Osteocyte (in vitro differentiated cells): ENCODE measurements around the gene IFNK. TPM values are rescaled to one million over a fixed set of nuclear protein-coding genes. Genes with fewer than 3 reads are reported as not detected.
A peak's percentile ranks its signal among the peaks of the same experiment; 100 is the strongest.

Experiments
- DNase-seq: peaks from one replicate; pipeline ENCODE4 v3.0.0; 2021; ENCODE audit warnings: mixed read lengths; ENCODE audit not compliant: unreplicated experiment; ENCODE audit errors: extremely low spot score
- H3K27ac Mint-ChIP-seq: one replicate; pipeline ENCODE4 v1.8.0; 2021; ENCODE audit warnings: mild to moderate bottlenecking, mixed read lengths; ENCODE audit not compliant: unreplicated experiment
- H3K27me3 Mint-ChIP-seq: one replicate; pipeline ENCODE4 v1.8.0; 2021; ENCODE audit warnings: mixed read lengths; ENCODE audit not compliant: unreplicated experiment
- H3K36me3 Mint-ChIP-seq: one replicate; pipeline ENCODE4 v1.8.0; 2021; ENCODE audit warnings: mixed read lengths; ENCODE audit not compliant: unreplicated experiment
- H3K4me1 Mint-ChIP-seq: one replicate; pipeline ENCODE4 v1.8.0; 2021; ENCODE audit warnings: mixed read lengths; ENCODE audit not compliant: unreplicated experiment
- H3K4me3 Mint-ChIP-seq: one replicate; pipeline ENCODE4 v1.8.0; 2021; ENCODE audit warnings: mild to moderate bottlenecking, moderate library complexity, mixed read lengths; ENCODE audit not compliant: unreplicated experiment
- H3K9me3 Mint-ChIP-seq: one replicate; pipeline ENCODE4 v1.8.0; 2021; ENCODE audit warnings: mixed read lengths; ENCODE audit not compliant: unreplicated experiment
- CTCF ChIP-seq: fragments of 200-600 bp; sonication (generic); IDR thresholded peaks from 2 replicates; pipeline ENCODE4 v1.5.0; 2021; ENCODE audit warnings: antibody characterized with exemption, mild to moderate bottlenecking, moderate library complexity
- total RNA-seq: library from RNA; stranded (reverse); gene quantifications from 2 replicates; pipeline ENCODE4 v1.2.1, GENCODE V29; 2021

Gene IFNK
- total RNA-seq, 1 donor from 2014 or later: not detected

- no peaks in the 10 kb centered on the region for H3K9me3 Mint-ChIP-seq
Measured at GRCh38 chr9:27541740-27542139, 17.6 kb downstream of the IFNK start.

DNA sequence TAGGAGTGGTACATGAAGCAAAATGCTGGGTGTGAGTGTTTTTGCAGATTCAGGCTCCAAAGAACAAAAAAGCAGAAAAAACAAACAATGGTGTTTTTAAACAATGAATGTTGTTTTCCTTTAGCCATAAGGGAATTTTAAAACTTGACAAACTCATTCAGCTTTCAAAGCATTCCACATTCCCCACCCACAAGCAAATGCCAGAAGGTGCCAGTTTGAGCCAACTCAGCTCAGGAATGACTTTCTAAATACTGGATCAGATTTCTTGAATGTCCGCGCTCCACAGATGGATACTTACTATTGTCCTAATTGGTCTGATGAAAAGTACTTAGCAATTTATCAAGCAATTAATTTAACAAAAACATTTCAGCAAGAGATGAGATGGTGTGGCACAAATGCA is 18.4 kb downstream of the IFNK start:
- no peak for TF ChIP-seq CTCF
- H3K27me3 Mint-ChIP-seq: no peaks in the 10 kb centered on the region
- H3K4me1 Mint-ChIP-seq: peaks cover 50% of the 10 kb centered on the region
- no peak overlapping the region for H3K4me3 Mint-ChIP-seq
- peak overlapping the region; percentile 29 for H3K27ac Mint-ChIP-seq
- no peak for DNase-seq
- peaks cover 2% of the 10 kb centered on the region for H3K36me3 Mint-ChIP-seq
- H3K9me3 Mint-ChIP-seq: no peaks in the 10 kb centered on the region

More at GRCh38 chr9:27541740-27542139, 17.6 kb downstream of the IFNK start:
- Mint-ChIP-seq H3K4me3 (no peak overlapping the region), H3K4me1 (peaks cover 50% of the 10 kb centered on the region), H3K27me3 (no peaks in the 10 kb centered on the region), H3K36me3 (peaks cover 2% of the 10 kb centered on the region), H3K27ac (peak overlapping the region; percentile 29)
- no peak for DNase-seq
- no peak for TF ChIP-seq CTCF

- Mint-ChIP-seq H3K27me3 (no peaks in the 10 kb centered on the region), H3K9me3 (no peaks in the 10 kb centered on the region), H3K4me1 (peaks cover 28% of the 10 kb centered on the region), H3K36me3 (peaks cover 2% of the 10 kb centered on the region), H3K27ac (no peak overlapping the region), H3K4me3 (no peak overlapping the region)
- DNase-seq: no peak
- no peak for TF ChIP-seq CTCF
Measured at GRCh38 chr9:27545471-27545870, 21.4 kb downstream of the IFNK start.

DNA sequence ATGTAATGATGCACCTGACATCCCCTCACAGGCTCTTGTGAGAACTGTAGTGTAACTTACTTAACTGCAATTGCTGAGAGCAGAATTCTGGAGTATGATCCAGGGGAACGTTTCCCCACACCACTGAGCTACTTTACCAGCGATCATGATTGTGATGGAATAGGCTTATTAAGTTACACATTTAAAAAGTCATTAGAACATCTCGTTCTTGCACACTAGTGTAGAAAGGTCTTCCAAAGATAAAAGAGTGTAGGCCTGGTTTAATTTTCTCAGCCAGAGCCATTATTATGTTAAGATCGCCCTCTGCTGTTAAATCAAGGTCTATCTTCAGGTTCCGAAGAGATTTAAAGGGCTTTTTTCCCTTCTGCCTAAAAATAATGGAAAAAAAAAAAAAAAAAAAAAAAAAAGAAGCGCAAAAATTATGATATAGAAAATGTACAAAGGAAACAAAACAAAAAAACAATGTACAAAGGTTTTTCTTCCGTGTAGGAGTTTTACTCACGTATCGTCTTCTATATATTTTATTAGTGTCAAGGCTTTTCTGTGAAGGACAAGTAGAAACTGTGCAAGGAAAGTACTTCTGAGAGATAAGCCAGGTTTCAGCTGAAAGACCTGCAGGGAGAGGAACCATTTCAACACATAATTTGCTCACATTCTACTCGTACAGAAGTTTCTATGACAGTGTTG is 24.1 kb downstream of the IFNK start:
- peaks cover 3% of the 10 kb centered on the region for H3K4me1 Mint-ChIP-seq
- no peaks in the 10 kb centered on the region for H3K9me3 Mint-ChIP-seq
- peaks cover 9% of the 10 kb centered on the region for H3K36me3 Mint-ChIP-seq
- no peak for DNase-seq
- H3K27ac Mint-ChIP-seq: no peak overlapping the region
- peak; percentile 66 for TF ChIP-seq CTCF
- H3K27me3 Mint-ChIP-seq: no peaks in the 10 kb centered on the region
- no peak overlapping the region for H3K4me3 Mint-ChIP-seq

DNA sequence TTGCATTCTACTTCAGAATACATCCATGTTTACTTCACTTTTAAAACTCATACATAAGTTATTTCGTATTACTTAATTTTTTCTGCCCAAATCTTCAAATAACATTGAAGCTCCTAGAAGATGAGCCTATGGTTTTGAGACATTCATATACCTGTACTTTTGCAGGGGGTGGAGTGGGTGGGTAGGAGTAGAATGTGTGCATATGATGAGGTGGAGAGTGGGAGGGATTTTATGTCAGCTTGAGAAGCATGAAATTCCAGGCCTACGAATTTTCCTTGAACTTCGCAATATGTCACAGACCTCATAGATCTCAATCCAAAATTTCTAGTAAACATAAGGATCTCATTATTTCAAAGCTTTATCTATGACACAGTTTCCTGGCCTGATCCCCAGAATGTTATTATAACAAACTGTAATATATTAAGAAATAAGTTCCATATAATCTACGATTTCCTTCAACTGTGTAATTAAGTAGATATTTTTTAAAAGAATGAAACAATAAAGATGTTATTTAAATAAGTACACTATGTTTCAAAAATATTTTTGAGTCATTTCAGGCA is 25.2 kb downstream of the IFNK start:
- Mint-ChIP-seq H3K27ac (no peak overlapping the region), H3K27me3 (no peaks in the 10 kb centered on the region), H3K36me3 (peaks cover 17% of the 10 kb centered on the region), H3K9me3 (no peaks in the 10 kb centered on the region), H3K4me1 (no peaks in the 10 kb centered on the region), H3K4me3 (no peak overlapping the region)
- TF ChIP-seq CTCF: no peak
- no peak for DNase-seq
